DMS53 (cell line): ENCODE results near the gene ZNF598.
"Not testable (repeated sequence)": the region's sequence is repeated elsewhere in the genome, so short reads cannot be mapped to it uniquely, and the experiment has no call there.

ENCODE experiments used
- DNase-seq: peaks from one replicate; lab custom pipeline; 2025; lab: John Stamatoyannopoulos, UW

Gene ZNF598

GRCh38 chr16:1958143-1958491 is 51.5 kb downstream of the ZNF598 start:
- not testable (repeated sequence) for DNase-seq

DNA sequence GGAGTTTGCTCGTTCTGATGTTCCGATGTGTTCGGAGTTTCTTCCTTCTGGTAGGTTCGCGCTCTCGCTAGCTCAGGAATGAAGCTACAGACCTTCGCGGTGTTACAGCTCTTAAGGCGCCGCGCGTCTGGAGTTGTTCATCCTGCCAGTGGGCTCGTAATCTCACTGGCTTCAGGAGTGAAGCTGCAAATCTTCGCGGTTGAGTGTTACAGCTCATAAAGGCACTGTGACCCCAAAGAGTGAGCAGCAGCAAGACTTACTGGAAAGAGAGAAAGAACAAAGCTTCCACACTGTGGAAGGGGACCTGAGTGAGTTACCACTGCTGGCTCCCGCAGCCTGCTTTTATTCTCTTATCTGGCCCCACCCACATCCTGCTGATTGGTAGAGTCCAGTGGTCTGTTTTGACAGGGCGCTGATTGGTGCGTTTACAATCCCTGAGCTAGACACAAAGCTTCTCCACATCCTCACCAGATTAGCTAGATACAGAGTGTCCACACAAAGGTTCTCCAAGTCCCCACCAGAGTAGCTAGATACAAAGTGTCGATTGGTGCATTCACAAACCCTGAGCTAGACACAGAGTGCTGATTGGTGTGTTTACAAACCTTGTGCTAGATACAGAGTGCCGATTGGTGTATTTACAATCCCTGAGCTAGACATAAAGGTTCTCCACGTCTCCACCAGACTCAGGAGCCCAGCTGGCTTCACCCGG is 52.0 kb downstream of the ZNF598 start:
- DNase-seq, result not testable (repeated sequence)

DNA sequence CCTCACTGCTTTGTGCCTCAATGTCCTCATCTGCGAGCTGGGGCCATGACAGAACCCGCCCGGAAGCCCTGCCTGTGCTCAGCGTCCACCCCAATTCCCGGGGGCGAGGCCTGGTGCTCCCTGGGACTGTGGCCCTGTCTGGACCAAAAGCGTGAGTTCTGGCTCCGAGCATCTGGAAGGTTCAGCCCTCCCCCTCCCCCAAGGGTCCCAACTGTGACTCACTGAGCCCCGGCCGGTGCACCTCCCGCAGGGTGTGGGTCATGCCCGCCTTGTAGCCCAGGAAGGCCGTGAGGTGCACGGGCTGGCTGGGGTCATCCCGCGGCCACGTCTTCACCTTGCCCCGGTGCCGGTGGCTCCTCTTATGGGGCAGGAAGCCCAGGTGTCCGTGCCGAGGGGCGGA is 55.9 kb downstream of the ZNF598 start:
- DNase-seq, result no peak

- no peak for DNase-seq
Measured at GRCh38 chr16:1950559-1950958, 59.1 kb downstream of the ZNF598 start.

DNA sequence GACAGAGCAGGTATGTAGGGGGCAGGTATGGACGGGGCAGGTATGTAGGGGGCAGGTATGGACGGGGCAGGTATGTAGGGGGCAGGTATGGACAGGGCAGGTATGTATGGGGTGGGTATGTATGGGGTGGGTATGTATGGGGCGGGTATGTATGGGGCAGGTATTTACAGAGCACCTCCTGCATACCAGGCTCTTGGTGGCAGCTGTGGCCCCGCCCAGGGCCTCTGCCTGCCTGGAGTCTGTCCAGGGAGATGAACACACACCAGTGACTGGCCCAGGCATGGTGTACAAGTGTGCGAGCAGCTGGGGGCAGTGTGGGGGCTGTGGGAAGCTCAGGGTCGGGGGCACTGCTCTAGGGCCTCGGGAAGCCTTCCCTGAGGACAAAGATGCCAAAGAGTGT is 59.6 kb downstream of the ZNF598 start:
- no peak for DNase-seq

GRCh38 chr16:1949507-1949906 is 60.1 kb downstream of the ZNF598 start:
- DNase-seq, result no peak
